ENCODE data around the gene FNBP1L.
"Not testable (repeated sequence)": the region's sequence is repeated elsewhere in the genome, so short reads cannot be mapped to it uniquely, and the experiment has no call there.

Gene FNBP1L

GRCh38 chr1:93446837-93447451 is 974 bp upstream of the FNBP1L start:
- no peak for DNase-seq

DNA sequence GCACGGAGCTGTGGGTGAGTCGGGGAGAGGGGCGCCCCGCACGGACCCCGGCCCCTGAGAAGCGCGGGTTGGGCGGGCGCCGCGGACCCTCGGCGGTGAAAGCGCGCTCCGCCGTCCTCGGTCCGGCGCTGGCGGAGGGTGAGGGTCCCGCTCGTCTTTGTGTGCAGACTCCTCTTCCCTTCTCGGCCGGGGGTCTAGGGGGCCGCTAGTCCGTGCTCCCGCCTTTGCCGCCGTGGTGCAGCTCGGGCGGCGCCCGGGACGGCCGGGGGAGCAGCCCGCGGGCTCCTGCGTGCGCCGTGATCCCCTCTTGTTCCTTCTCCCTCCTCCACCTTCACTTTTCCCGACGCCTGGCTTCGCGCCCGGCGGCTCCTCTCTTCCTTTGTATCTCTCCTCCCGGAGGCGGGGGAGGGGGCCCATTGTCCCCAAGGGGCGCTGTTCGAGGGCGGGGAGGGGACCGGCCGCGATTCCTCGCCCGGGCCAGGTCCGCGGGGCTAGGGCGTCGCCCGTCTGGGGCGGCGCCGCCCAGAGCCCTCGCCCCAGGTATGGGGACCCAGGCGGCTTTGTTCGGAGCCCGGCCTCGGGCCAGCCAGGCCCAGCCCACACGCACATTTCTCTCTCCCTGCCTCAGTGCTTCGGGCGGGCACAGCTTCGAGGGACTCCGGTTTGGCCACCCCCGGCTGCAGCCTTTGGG is 519 bp downstream of the FNBP1L start:
- DNase-seq = no peak

DNA sequence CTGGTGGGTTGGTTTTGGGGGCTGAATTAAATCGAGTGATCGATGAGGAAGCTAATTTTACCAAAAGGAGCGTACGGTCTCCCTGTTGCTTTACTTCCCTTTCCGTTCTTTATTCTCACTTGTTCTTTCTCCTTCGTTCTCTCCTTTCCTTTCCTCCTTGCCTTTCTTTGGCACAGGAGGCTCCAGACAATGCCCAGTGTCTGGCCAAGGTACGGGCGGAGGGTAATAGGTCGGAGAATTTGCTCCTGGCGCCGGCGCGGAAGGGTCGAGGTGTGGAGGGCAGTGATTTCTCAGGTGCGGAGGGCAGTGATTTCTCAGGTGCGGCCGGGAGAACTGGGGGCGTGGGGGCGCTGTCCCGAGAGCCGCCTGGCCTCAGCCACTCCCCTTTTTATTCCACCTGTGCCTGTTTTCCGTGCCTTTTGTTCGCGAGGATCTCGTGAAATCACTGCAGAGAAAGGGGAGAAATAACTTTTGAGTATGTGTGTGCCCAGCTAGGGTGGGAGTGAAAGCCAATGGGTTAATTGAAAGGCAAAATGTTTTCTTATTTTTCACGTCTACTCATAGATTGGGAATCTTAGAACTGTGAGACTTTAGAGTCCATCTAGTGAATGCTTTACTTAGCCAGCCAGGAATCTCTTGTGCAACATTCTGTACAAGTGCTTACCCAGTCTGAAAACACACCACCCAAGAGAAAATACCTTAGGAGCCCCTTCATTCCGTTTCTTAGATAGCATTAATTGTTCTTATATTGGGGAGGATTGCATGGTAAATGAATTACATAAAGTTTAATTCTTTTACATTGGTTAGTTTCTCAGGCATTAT is 1.3 kb downstream of the FNBP1L start:
- no peak for DNase-seq

DNA sequence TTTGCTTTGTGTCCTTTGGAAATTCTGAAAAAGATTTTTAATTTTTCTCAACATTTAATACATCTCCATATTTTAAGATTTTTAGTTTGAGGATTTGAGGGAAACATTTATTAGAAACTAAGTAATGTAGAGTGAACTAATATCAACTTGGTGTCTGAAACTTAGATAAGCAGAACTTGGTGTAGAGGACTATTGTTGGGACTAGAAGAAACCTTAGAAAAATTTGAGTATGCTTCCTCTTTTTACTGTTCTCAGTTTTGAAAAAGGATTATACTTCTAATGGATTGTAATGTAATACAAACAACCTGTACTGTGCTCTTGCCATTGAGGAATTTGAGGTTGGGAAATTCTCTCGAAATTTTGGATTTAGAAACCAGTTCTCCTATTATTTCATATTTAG is 2.4 kb downstream of the FNBP1L start:
- DNase-seq = no peak

GRCh38 chr1:93453911-93454310 is 6.0 kb downstream of the FNBP1L start:
- DNase-seq = no peak

DNA sequence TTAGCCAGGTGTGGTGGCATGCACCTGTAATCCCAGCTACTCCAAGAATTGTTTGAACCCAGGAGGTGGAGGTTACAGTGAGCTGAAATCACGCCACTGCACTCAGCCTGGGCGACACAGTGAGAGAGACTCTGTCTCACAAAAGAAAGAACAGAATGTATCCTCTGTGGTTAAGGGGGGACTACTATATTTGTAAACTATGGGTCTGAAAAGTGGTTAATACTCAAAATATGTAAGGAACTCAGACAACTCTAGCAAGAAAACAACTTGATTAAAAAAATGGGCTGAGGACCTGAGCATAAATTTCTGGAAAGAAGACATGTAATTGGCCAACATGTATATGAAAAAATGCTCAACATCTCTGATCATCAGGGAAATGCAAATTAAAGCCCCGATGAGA is 11.2 kb downstream of the FNBP1L start:
- DNase-seq = no peak

- DNase-seq = no peak
Measured at GRCh38 chr1:93461236-93461635, 13.3 kb downstream of the FNBP1L start.

- no peak for DNase-seq
Measured at GRCh38 chr1:93463960-93464359, 16.0 kb downstream of the FNBP1L start.

DNA sequence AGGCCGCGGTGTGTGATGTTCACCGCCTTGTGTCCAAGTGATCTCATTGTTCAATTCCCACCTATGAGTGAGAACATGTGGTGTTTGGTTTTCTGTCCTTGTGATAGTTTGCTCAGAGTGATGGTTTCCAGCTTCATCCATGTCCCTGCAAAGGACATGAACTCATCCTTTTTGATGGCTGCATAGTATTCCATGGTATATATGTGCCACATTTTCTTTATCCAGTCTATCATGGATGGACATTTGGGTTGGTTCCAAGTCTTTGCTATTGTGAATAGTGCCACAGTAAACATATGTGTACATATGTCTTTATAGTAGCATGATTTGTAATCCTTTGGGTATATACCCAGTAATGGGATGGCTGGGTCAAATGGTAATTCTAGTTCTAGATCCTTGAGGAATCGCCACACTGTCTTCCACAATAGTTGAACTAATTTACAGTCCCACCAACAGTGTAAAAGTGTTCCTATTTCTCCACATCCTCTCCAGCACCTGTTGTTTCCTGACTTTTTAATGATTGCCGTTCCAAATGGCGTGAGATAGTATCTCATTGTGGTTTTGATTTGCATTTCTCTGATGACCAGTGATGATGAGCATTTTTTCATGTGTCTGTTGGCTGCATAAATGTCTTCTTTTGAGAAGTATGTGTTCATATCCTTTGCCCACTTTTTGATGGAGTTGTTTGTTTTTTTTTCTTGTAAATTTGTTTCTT is 17.6 kb downstream of the FNBP1L start:
- DNase-seq = not testable (repeated sequence)

DNA sequence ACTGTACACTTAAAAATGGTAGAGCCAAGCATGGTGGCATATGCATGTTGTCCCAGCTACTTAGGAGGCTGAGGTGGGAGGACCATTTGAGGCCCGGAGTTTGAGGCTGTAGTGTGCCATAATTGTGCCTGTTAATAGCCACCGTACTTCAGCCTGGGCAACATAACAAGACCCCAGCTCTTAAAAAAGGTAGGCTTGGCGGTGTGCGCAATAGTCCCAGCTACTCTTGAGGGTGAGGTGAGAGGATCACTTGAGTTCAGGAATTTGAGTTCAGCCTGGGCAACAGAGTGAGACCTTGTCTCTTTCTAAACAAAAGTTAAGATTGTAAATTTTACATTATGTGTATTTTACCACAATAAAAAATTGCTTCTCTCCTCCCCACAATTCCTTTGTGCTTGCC is 19.7 kb downstream of the FNBP1L start:
- no peak for DNase-seq

GRCh38 chr1:93468662-93469061 is 20.7 kb downstream of the FNBP1L start:
- DNase-seq = no peak

DNA sequence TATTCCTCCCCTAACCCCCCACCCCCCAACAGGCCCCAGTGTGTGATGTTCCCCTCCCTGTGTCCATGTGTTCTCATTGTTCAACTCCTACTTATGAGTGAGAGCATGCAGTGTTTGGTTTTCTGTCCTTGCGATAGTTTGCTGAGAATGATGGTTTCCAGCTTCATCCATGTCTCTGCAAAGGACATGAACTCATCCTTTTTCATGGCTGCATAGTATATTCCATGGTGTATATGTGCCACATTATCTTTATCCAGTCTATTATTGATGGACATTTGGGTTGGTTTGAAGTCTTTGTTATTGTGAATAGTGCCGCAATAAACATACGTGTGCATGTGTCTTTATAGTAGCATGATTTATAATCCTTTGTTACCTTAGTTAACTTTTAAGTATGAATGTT is 21.3 kb downstream of the FNBP1L start:
- DNase-seq = not testable (repeated sequence)

- DNase-seq = no peak
Measured at GRCh38 chr1:93471284-93471683, 23.4 kb downstream of the FNBP1L start.

- DNase-seq = no peak
Measured at GRCh38 chr1:93471911-93472310, 24.0 kb downstream of the FNBP1L start.

- no peak for DNase-seq
Measured at GRCh38 chr1:93474321-93474720, 26.4 kb downstream of the FNBP1L start.

DNA sequence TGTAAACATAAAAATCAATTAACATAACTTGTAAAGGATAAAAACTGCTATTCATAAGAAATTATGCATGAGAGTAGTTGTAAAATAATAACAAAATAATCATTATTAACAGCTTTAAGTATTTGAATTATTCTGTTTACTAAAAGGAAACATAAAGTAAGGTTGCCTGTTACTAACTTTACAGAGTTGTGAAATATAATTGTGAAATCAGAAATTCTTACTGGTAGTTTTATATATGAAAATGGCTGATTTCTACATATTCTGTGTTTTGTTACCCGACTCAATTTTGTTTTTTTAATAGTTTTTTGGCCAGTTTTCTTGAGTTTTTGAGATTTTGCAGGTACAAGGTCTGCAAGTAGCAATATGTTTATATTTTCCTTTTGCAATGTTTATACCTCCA is 27.8 kb downstream of the FNBP1L start:
- DNase-seq = no peak

DNA sequence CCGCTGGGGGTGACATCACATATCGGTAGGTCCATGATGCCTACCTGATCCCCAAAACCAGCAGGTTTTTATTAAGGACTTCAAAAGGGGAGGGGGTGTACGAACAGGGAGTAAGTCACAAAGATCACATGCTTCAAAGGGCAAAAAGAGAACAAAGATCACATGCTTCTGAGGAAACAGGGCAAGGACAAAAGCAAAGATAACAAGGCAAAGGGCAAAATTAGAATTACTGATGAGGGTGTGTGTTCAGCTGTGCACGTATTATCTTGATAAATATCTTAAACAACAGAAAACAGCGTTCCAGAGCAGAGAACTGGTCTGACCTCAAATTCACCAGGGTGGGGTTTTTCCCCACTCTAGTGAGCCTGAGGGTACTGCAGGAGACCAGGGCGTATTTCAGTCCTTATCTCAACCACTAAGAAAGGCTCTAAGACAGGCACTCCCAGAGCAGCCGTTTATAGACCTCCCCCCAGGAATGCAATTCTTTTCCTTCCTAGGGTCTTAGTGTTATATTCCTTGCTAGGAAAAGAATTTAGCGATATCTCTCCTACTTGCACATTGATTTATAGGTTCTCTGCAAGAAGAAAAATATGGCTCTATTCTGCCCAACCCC is 31.3 kb downstream of the FNBP1L start:
- DNase-seq = not testable (repeated sequence)

- DNase-seq = not testable (repeated sequence)
Measured at GRCh38 chr1:93481899-93482298, 34.0 kb downstream of the FNBP1L start.

DNA sequence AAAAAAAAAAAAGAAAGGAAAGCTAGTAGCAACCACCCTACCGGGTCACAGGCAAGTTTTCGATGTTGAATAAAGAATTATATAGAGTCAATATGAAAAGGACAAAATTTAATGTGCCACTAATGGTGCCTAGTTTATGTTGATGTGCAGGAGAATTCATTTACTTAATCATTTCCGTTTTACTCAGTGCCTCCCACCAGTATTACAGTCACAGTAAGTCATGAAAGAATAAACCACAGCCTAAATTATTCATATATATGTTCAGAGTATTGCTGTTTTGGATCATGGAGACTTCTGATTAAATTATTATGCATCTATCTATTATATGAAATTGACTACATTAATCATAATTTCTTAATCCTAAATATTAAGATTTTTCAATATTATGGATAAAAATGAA is 35.3 kb downstream of the FNBP1L start:
- DNase-seq = no peak

GRCh38 chr1:93483606-93484005 is 35.7 kb downstream of the FNBP1L start:
- no peak for DNase-seq

DNA sequence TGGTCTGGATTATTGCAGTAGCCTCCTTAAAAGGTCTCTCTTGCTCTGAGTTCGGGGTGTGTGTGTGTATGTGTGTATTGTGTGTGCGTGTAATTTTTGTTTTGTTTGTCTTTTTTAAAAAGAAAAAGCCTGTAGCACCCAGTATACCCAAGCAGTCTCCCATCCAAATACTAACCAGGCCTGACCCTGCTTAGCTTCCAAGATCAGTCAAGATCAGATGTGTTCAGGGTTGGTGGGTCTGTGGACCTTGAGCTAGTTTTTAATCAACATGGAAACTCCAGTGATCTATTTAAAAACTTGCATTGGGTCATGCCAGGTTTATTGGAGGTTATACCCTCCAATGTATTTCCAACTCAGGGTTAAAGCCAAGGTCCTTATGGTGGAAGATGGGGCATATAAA is 40.3 kb downstream of the FNBP1L start:
- DNase-seq = no peak

DNA sequence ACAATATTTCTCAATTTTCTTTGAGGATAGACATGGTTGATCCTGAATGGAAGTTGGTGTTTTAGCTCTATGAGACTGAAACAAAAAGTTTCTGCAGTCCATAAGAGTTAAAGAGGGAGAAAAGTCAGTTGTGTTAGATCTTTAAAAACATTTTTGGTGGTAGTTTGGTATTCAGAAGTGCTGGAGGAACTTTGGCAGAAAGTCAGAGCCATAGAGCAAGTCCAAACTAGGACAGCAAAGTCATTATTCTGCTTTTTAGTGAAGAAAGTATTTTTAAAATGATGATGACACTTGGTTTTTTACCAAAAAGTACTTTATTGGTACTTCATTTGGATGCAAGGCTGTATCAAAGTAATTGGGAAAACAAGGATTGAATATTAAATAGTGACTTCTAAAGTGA is 41.8 kb downstream of the FNBP1L start:
- no peak for DNase-seq

- no peak for DNase-seq
Measured at GRCh38 chr1:93490357-93490756, 42.4 kb downstream of the FNBP1L start.
